Measurements from ENCODE around the gene ZNF536. TPM values are rescaled to one million over a fixed set of nuclear protein-coding genes. Genes with fewer than 3 reads are reported as not detected.

Gene ZNF536
- total and polyA plus RNA-seq, 2 donors (not counting 1 experiment from before 2014, with no cell fraction given), result not detected

- ChIA-PET POLR2A (no interaction called here), CTCF (no interaction called here)
- 88% methylated on average over 2 of the region's 6 CpGs for WGBS (ENCODE audit: insufficient coverage)
- no peak for TF ChIP-seq EZH2 (IDR thresholded peaks at IDR 0.05; ENCODE audit: borderline replicate concordance, insufficient read depth, low read depth, low read length, poor library complexity, severe bottlenecking)
- TF ChIP-seq CTCF (IDR thresholded peaks at IDR 0.05), result no peak
- ATAC-seq (ENCODE audit: low read depth) (no peak), DNase-seq (no peak)
- H3K9me3 ChIP-seq (ENCODE audit: control extremely low read depth in 1 of 3, control insufficient read depth in 2 of 3, insufficient read depth in 1 of 3, low read length in 2 of 3), result peaks cover 0 to 7% (median 0%) of the 10 kb centered on the region in 3 donors
- H3K27me3 ChIP-seq (replicated peaks in 1 of 4; ENCODE audit: control extremely low read depth in 1 of 4, control insufficient read depth in 3 of 4, insufficient read depth in 4 of 4, low read length in 3 of 4), result peaks cover 0 to 6% (median 1%) of the 10 kb centered on the region in 4 experiments
- H3K36me3 ChIP-seq (replicated peaks in 1 of 2; ENCODE audit: control extremely low read depth in 1 of 2, control insufficient read depth in 1 of 2, extremely low read depth in 1 of 2, insufficient read depth in 2 of 2, low read length in 1 of 2), result no peaks in the 10 kb centered on the region
- intact Hi-C loops (cut with micrococcal nuclease), result no loop called here
- Mint-ChIP-seq H3K4me1 (no peaks in the 10 kb centered on the region), H3K27ac (no peak overlapping the region), H3K27me3 (peaks cover 28% of the 10 kb centered on the region), H3K4me3 (no peak overlapping the region), H3K9me3 (ENCODE audit: insufficient read depth) (no peaks in the 10 kb centered on the region)
- no peaks in the 10 kb centered on the region for H3K4me1 ChIP-seq (ENCODE audit: control insufficient read depth in 2 of 2, insufficient read depth in 2 of 2, low read length in 2 of 2)
- H3K27ac ChIP-seq (ENCODE audit: low read length in 2 of 2), result no peak overlapping the region
- H4K20me1 ChIP-seq (ENCODE audit: control insufficient read depth, insufficient read depth, low read length, poor library complexity, severe bottlenecking), result no peaks in the 10 kb centered on the region
- H3K9ac ChIP-seq (ENCODE audit: low read length), result no peak overlapping the region
- no peak overlapping the region for H3K4me2 ChIP-seq (replicated peaks; ENCODE audit: low read depth, low read length, poor library complexity, severe bottlenecking)
- no peaks in the 10 kb centered on the region for H3K79me2 ChIP-seq (ENCODE audit: control insufficient read depth, insufficient read depth, low read length)
- no peak overlapping the region for H2AFZ ChIP-seq (ENCODE audit: insufficient read depth, low read depth, low read length, poor library complexity, severe bottlenecking)
- no peak overlapping the region for H3K4me3 ChIP-seq (ENCODE audit: control extremely low read depth in 1 of 5, extremely low read depth in 1 of 5, insufficient read depth in 1 of 5, low read depth in 2 of 5, low read length in 4 of 5)
These were observed 885 bp upstream of the ZNF536 start for GRCh38 chr19:30371161-30371836.

- Histone ChIP-seq H4K20me1 (ENCODE audit: control insufficient read depth, insufficient read depth, low read length, poor library complexity, severe bottlenecking) (no peaks in the 10 kb centered on the region), H3K36me3 (replicated peaks in 1 of 2; ENCODE audit: control extremely low read depth in 1 of 2, control insufficient read depth in 1 of 2, extremely low read depth in 1 of 2, insufficient read depth in 2 of 2, low read length in 1 of 2) (no peaks in the 10 kb centered on the region), H3K9me3 (ENCODE audit: control extremely low read depth in 1 of 3, control insufficient read depth in 2 of 3, insufficient read depth in 1 of 3, low read length in 2 of 3) (peaks cover 0 to 6% (median 0%) of the 10 kb centered on the region in 3 donors), H3K4me1 (ENCODE audit: control insufficient read depth in 2 of 2, insufficient read depth in 2 of 2, low read length in 2 of 2) (no peaks in the 10 kb centered on the region), H3K4me3 (ENCODE audit: control extremely low read depth in 1 of 5, extremely low read depth in 1 of 5, insufficient read depth in 1 of 5, low read depth in 2 of 5, low read length in 4 of 5) (no peak overlapping the region), H3K27ac (ENCODE audit: low read length in 2 of 2) (no peak overlapping the region), H3K27me3 (replicated peaks in 1 of 4; ENCODE audit: control extremely low read depth in 1 of 4, control insufficient read depth in 3 of 4, insufficient read depth in 4 of 4, low read length in 3 of 4) (peaks cover 0 to 6% (median 1%) of the 10 kb centered on the region in 4 experiments), H2AFZ (ENCODE audit: insufficient read depth, low read depth, low read length, poor library complexity, severe bottlenecking) (no peak overlapping the region), H3K79me2 (ENCODE audit: control insufficient read depth, insufficient read depth, low read length) (no peaks in the 10 kb centered on the region), H3K4me2 (replicated peaks; ENCODE audit: low read depth, low read length, poor library complexity, severe bottlenecking) (no peak overlapping the region), H3K9ac (ENCODE audit: low read length) (no peak overlapping the region)
- no peaks in the 10 kb centered on the region for H3K9me3 Mint-ChIP-seq (ENCODE audit: insufficient read depth)
- CTCF ChIA-PET, result no interaction called here
- 55% methylated on average over 16 of the region's 17 CpGs for WGBS (ENCODE audit: insufficient coverage)
- no peak for DNase-seq
- no peaks in the 10 kb centered on the region for H3K4me1 Mint-ChIP-seq
- no peak overlapping the region for H3K4me3 Mint-ChIP-seq
- no peak for ATAC-seq (ENCODE audit: low read depth)
- TF ChIP-seq EZH2 (IDR thresholded peaks at IDR 0.05; ENCODE audit: borderline replicate concordance, insufficient read depth, low read depth, low read length, poor library complexity, severe bottlenecking) (no peak), CTCF (IDR thresholded peaks at IDR 0.05) (no peak)
- peaks cover 35% of the 10 kb centered on the region for H3K27me3 Mint-ChIP-seq
- POLR2A ChIA-PET, result no interaction called here
- intact Hi-C loops (cut with micrococcal nuclease), result no loop called here
- H3K27ac Mint-ChIP-seq, result no peak overlapping the region
These were observed 1.4 kb downstream of the ZNF536 start for GRCh38 chr19:30373593-30373992.

Measured in B cell (primary cell).